Measurements from ENCODE around the gene BAIAP2L2. TPM values are rescaled to one million over a fixed set of nuclear protein-coding genes. Genes with fewer than 3 reads are reported as not detected.

Gene BAIAP2L2
- total and polyA plus RNA-seq, 2 donors (not counting 3 experiments of a cell fraction or from before 2014, with no cell fraction given), result 0.20 to 0.35 TPM

DNA sequence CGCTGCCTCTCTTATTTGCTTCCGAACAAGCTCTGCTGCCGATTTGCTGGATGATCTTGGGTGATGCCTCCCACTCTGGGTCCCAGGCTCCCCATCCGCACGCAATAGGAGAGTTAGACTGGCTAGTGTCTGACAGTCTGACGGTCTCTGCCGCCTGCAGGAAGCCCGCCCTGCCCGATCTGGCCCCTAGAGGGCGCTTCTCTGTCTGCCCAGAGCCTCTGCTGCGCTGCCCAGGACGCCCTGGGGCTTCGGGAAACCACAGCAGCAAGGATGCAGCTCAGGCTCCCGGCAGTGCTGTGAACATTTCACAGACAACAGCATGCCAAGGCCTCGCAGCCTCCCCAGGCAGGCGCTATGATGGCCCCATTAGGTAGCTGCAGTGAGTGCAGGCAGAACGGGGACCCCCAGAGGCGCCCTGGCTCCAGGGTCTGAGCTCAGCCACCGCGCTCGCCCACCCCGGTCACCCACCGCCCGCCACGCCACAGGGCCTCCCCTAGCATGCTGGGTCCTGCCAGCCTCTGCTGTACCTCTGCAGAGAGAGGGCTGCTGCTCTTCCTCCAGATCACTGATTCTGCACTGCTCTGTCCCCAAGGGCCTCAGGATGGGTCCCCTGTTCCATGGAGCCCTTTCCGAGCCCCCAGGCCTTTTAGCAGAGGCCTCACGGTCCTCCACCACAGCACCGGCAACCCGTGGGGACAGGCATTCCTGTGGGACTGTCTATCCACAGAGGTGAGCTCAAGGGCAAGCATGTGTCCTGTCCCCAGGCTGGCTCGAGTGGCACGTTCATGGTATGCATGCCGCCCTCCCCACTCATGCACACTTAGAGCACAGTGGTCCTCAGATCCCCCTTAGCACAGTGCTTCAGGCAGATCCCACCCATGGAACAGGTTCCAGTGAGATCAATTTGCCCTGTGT, 4.3 kb upstream of the BAIAP2L2 start:
- no peak overlapping the region for H3K27ac ChIP-seq (ENCODE audit: insufficient read depth, low read depth, low read length)
- no peaks in the 10 kb centered on the region for H3K9me1 ChIP-seq (replicated peaks; ENCODE audit: control insufficient read depth, extremely low read depth, insufficient read depth, low read length)
- H3K4me3 ChIP-seq (replicated peaks in 1 of 3; ENCODE audit: insufficient read depth in 1 of 3, low read depth in 1 of 3, low read length in 3 of 3), result no peak overlapping the region
- no peak overlapping the region for H3K4me2 ChIP-seq (ENCODE audit: insufficient read depth, low read length)
- no peak overlapping the region for H2AFZ ChIP-seq (ENCODE audit: low read depth, low read length)
- TF ChIP-seq, protein P1, sequence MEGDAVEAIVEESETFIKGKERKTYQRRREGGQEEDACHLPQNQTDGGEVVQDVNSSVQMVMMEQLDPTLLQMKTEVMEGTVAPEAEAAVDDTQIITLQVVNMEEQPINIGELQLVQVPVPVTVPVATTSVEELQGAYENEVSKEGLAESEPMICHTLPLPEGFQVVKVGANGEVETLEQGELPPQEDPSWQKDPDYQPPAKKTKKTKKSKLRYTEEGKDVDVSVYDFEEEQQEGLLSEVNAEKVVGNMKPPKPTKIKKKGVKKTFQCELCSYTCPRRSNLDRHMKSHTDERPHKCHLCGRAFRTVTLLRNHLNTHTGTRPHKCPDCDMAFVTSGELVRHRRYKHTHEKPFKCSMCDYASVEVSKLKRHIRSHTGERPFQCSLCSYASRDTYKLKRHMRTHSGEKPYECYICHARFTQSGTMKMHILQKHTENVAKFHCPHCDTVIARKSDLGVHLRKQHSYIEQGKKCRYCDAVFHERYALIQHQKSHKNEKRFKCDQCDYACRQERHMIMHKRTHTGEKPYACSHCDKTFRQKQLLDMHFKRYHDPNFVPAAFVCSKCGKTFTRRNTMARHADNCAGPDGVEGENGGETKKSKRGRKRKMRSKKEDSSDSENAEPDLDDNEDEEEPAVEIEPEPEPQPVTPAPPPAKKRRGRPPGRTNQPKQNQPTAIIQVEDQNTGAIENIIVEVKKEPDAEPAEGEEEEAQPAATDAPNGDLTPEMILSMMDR (IDR thresholded peaks at IDR 0.05; ENCODE audit: extremely low read depth in 1 of 2, insufficient read depth in 1 of 2, low read depth in 1 of 2, low read length in 2 of 2), result peak; percentile 96 to 99
- no peak for TF ChIP-seq POLR2A (IDR thresholded peaks at IDR 0.05; ENCODE audit: low read depth, low read length)
- CTCF ChIA-PET, result interaction anchor here (0.6 to 3.0 kb wide), 60 partner anchors 10 to 284 kb away, joined by 3 to 42 read pairs (median 6); partner anchors contain the start of genes MAFF and PLA2G6
- H3K9me3 ChIP-seq (replicated peaks; ENCODE audit: control insufficient read depth, insufficient read depth, low read length), result no peaks in the 10 kb centered on the region
- H3K27me3 ChIP-seq (ENCODE audit: control insufficient read depth in 2 of 2, insufficient read depth in 2 of 2, low read length in 2 of 2), result no peaks in the 10 kb centered on the region
- no peaks in the 10 kb centered on the region for H3K79me2 ChIP-seq (ENCODE audit: control insufficient read depth, insufficient read depth, low read length)
- FAIRE-seq (peak; percentile 92), DNase-seq (ENCODE audit: low read depth, low spot score) (peak; percentile 77)
- POLR2A ChIA-PET, result interaction anchor here (1.2 kb wide), 2 partner anchors 87 to 89 kb away, joined by 3 to 6 read pairs; partner anchors contain the start of gene MAFF
- no TSS peak for BruUV-seq (replicated peaks)
- no peaks in the 10 kb centered on the region for H4K20me1 ChIP-seq (replicated peaks; ENCODE audit: control insufficient read depth, extremely low read depth, insufficient read depth, low read length)
- dilution Hi-C loops (cut with MboI; ENCODE audit: extremely low pct_ligation_motif_present, low sequenced_read_pairs), result no loop called here
- intact Hi-C loops (cut with micrococcal nuclease), result loop anchor here (1.0 to 2.0 kb wide), 4 partner anchors 62 to 116 kb away; partner anchors contain the start of gene MAFF
- no peaks in the 10 kb centered on the region for H3K4me1 ChIP-seq (ENCODE audit: control insufficient read depth, extremely low read depth, insufficient read depth, low read length)
- H3K36me3 ChIP-seq (ENCODE audit: control insufficient read depth in 2 of 2, extremely low read depth in 1 of 2, insufficient read depth in 2 of 2, low read length in 2 of 2), result no peaks in the 10 kb centered on the region
- H3K9ac ChIP-seq (replicated peaks; ENCODE audit: extremely low read depth, insufficient read depth, low read length), result no peak overlapping the region

DNA sequence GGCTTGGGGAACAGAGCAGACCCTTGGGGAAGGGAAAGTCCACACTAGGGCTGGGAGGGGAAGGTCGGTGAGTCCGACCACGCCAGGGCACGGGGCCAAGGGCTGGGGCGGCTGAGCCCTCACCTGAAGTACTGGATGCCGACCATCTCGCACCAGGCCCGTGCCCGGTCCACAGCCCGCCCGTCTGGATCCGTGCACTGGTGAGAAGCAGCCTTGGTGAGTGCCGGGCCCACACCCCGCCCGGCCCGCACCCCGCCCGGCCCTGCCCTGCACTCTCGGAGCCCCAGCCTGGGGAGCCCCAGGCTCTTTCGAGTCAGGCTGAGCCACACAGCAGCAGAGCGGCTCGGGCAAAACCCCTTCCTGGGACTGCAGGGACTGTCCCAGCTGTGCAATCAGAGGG, 1.9 kb upstream of the BAIAP2L2 start:
- no TSS peak for BruUV-seq (replicated peaks)
- FAIRE-seq, result no peak
- H3K79me2 ChIP-seq (ENCODE audit: control insufficient read depth, insufficient read depth, low read length), result no peaks in the 10 kb centered on the region
- no peaks in the 10 kb centered on the region for H3K27me3 ChIP-seq (ENCODE audit: control insufficient read depth in 2 of 2, insufficient read depth in 2 of 2, low read length in 2 of 2)
- ChIA-PET CTCF (interaction anchor here (1.4 to 2.8 kb wide), 2 partner anchors 64 to 92 kb away, joined by 3 to 42 read pairs; no protein-coding TSS in a partner anchor), POLR2A (no interaction called here)
- no peak overlapping the region for H3K4me2 ChIP-seq (ENCODE audit: insufficient read depth, low read length)
- dilution Hi-C loops (cut with MboI; ENCODE audit: extremely low pct_ligation_motif_present, low sequenced_read_pairs) (no loop called here), intact Hi-C loops (cut with micrococcal nuclease) (no loop called here)
- H4K20me1 ChIP-seq (replicated peaks; ENCODE audit: control insufficient read depth, extremely low read depth, insufficient read depth, low read length), result no peaks in the 10 kb centered on the region
- no peak overlapping the region for H3K9ac ChIP-seq (replicated peaks; ENCODE audit: extremely low read depth, insufficient read depth, low read length)
- H3K4me1 ChIP-seq (ENCODE audit: control insufficient read depth, extremely low read depth, insufficient read depth, low read length), result no peaks in the 10 kb centered on the region
- no peak for DNase-seq (ENCODE audit: low read depth, low spot score)
- no peaks in the 10 kb centered on the region for H3K9me3 ChIP-seq (replicated peaks; ENCODE audit: control insufficient read depth, insufficient read depth, low read length)
- H3K36me3 ChIP-seq (ENCODE audit: control insufficient read depth in 2 of 2, extremely low read depth in 1 of 2, insufficient read depth in 2 of 2, low read length in 2 of 2), result no peaks in the 10 kb centered on the region
- no peaks in the 10 kb centered on the region for H3K9me1 ChIP-seq (replicated peaks; ENCODE audit: control insufficient read depth, extremely low read depth, insufficient read depth, low read length)
- no peak overlapping the region for H3K4me3 ChIP-seq (replicated peaks in 1 of 3; ENCODE audit: insufficient read depth in 1 of 3, low read depth in 1 of 3, low read length in 3 of 3)
- no peak for TF ChIP-seq JUN (IDR thresholded peaks at IDR 0.05; ENCODE audit: borderline replicate concordance, insufficient read depth, insufficient read length, low read depth)
- TF ChIP-seq POLR2A (IDR thresholded peaks at IDR 0.05; ENCODE audit: low read depth, low read length), result no peak
- TF ChIP-seq, protein P2, sequence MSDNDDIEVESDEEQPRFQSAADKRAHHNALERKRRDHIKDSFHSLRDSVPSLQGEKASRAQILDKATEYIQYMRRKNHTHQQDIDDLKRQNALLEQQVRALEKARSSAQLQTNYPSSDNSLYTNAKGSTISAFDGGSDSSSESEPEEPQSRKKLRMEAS (IDR thresholded peaks at IDR 0.05; ENCODE audit: insufficient read depth, insufficient read length), result no peak
- TF ChIP-seq MYC (IDR thresholded peaks at IDR 0.05; ENCODE audit: low read depth, low read length), result no peak
- no peak for TF ChIP-seq EZH2 (IDR thresholded peaks at IDR 0.05; ENCODE audit: borderline replicate concordance, low read depth, low read length, severe bottlenecking)
- no peak for TF ChIP-seq GATA2 (IDR thresholded peaks at IDR 0.05; ENCODE audit: insufficient read depth, insufficient read length, low read depth, low read length)
- TF ChIP-seq POLR2AphosphoS5 (IDR thresholded peaks at IDR 0.05; ENCODE audit: insufficient read depth, low read depth, low read length), result no peak
- TF ChIP-seq, protein P1 (IDR thresholded peaks at IDR 0.05; ENCODE audit: extremely low read depth in 1 of 2, insufficient read depth in 1 of 2, low read depth in 1 of 2, low read length in 2 of 2), result no peak
- no peak for TF ChIP-seq FOS (IDR thresholded peaks at IDR 0.05; ENCODE audit: borderline replicate concordance, insufficient read depth, low read length)
- H2AFZ ChIP-seq (ENCODE audit: low read depth, low read length), result no peak overlapping the region
- H3K27ac ChIP-seq (ENCODE audit: insufficient read depth, low read depth, low read length), result no peak overlapping the region
